Adrenal gland (tissue), 5 donors: ENCODE data around the gene NRXN2.

Experiments used
- CTCF ChIP-seq, 6 experiments: fragments of 450-650 bp in 4 of 6; fragments of 200-600 bp in 2 of 6; sonication (generic) in 1 of 6; IDR thresholded peaks; 1 replicate in 5 of 6; 2 replicates in 1 of 6; pipeline versions ENCODE4 v1.5.1 to v1.8.0; 2016 to 2021; ENCODE audit warnings: antibody characterized with exemption in 6 of 6, mild to moderate bottlenecking in 2 of 6, moderate library complexity in 1 of 6
- POLR2A ChIP-seq, 2 donors: fragments of 450-650 bp; IDR thresholded peaks; one replicate each; pipeline ENCODE4 v1.6.1; 2017; ENCODE audit warnings: antibody characterized with exemption in 2 of 2, mild to moderate bottlenecking in 2 of 2, moderate library complexity in 1 of 2
- donor health status: DM: no; HTN: no; CAD: no.

- TF ChIP-seq CTCF (IDR thresholded peaks at IDR 0.05) (no peak), POLR2A (IDR thresholded peaks at IDR 0.05) (no peak)
These were observed 49.7 kb downstream of the NRXN2 start for GRCh38 chr11:64673279-64673678.
